Mesendoderm (in vitro differentiated cells): ENCODE results near the gene L1TD1.

Experiments used
- DNase-seq: peaks from one replicate; pipeline ENCODE4 v3.0.0; 2013
- H2AK5ac ChIP-seq: 2 replicates; pipeline ENCODE4 v1.6.1; 2013; ENCODE audit warnings: low read length, inconsistent platforms
- H2BK120ac ChIP-seq: 2 replicates; pipeline ENCODE4 v1.6.1; 2013; ENCODE audit warnings: low read depth, mild to moderate bottlenecking, low read length, moderate library complexity, mixed read lengths
- H2BK15ac ChIP-seq: replicated peaks from 2 replicates; pipeline ENCODE4 v1.6.1; 2013; ENCODE audit warnings: low read depth, mild to moderate bottlenecking, moderate library complexity
- H2BK5ac ChIP-seq: 2 replicates; pipeline ENCODE4 v1.6.1; 2013; ENCODE audit warnings: low read length, inconsistent platforms
- H3K18ac ChIP-seq: 2 replicates; pipeline ENCODE4 v1.6.1; 2013; ENCODE audit warnings: mild to moderate bottlenecking, low read length, mixed read lengths
- H3K23ac ChIP-seq: one replicate; pipeline ENCODE4 v1.6.1; 2013; ENCODE audit warnings: low read length
- H3K27ac ChIP-seq: 2 replicates; pipeline ENCODE4 v1.5.1; 2013; ENCODE audit warnings: low read depth, mild to moderate bottlenecking, inconsistent platforms, low read length, moderate library complexity
- H3K27me3 ChIP-seq: 2 replicates; pipeline ENCODE4 v1.6.1; 2013; ENCODE audit warnings: low read length, control low read depth, mild to moderate bottlenecking, inconsistent platforms; ENCODE audit not compliant: insufficient read depth, poor library complexity
- H3K36me3 ChIP-seq: 2 replicates; pipeline ENCODE4 v1.6.1; 2013; ENCODE audit warnings: low read length, inconsistent platforms; ENCODE audit not compliant: control insufficient read depth, insufficient read depth
- H3K4ac ChIP-seq: one replicate; pipeline ENCODE4 v1.6.1; 2013; ENCODE audit warnings: low read depth, mild to moderate bottlenecking, low read length, moderate library complexity
- H3K4me1 ChIP-seq: 2 replicates; pipeline ENCODE4 v1.6.1; 2013; ENCODE audit warnings: low read depth, low read length, inconsistent platforms; ENCODE audit not compliant: control insufficient read depth
- H3K4me2 ChIP-seq: 2 replicates; pipeline ENCODE4 v1.6.1; 2013; ENCODE audit warnings: low read length
- H3K4me3 ChIP-seq: 2 replicates; pipeline ENCODE4 v1.5.1; 2013; ENCODE audit warnings: mild to moderate bottlenecking, low read length
- H3K56ac ChIP-seq: one replicate; pipeline ENCODE4 v1.6.1; 2013; ENCODE audit warnings: low read length
- H3K79me1 ChIP-seq: 2 replicates; pipeline ENCODE4 v1.6.1; 2013; ENCODE audit warnings: low read length, inconsistent platforms
- H3K79me2 ChIP-seq: 2 replicates; pipeline ENCODE4 v1.6.1; 2013; ENCODE audit warnings: mild to moderate bottlenecking, low read length; ENCODE audit not compliant: control insufficient read depth, insufficient read depth
- H3K9ac ChIP-seq: 2 replicates; pipeline ENCODE4 v1.6.1; 2013; ENCODE audit warnings: low read length, inconsistent platforms
- H4K5ac ChIP-seq: one replicate; pipeline ENCODE4 v1.6.1; 2013; ENCODE audit warnings: low read length
- H4K8ac ChIP-seq: one replicate; pipeline ENCODE4 v1.6.1; 2013; ENCODE audit warnings: low read depth, mild to moderate bottlenecking, control low read depth, low read length, moderate library complexity
- WGBS: extraction: QIAGEN DNeasy Blood & Tissue Kit; methylation state at CpG from one replicate; pipeline ENCODE4 v1.1.7; 2013; ENCODE audit warnings: low lambda C conversion rate, missing lambda C conversion rate; ENCODE audit not compliant: insufficient coverage; ENCODE audit errors: extremely low coverage; 5-methylcytosine and 5-hydroxymethylcytosine counted together

L1TD1 gene

DNA sequence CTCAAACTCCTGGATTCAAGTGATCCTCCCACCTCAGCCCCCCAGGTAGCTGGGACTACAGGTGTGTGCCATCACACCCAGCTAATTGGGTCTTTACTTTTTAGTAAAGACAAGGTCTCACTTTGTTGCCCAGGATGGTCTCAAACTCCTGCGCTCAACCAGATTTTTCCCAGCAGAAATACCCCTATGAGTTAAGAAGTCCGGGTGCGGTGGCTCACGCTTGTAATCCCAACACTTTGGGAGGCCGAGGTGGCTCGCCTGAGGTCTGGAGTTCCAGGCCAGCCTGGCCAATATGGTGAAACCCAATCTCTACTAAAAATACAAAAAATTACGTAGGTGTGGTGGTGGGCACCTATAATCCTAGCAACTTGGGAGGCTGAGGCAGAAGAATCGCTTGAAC, 6.5 kb upstream of the L1TD1 start:
- Histone ChIP-seq H3K56ac (no peak overlapping the region), H3K36me3 (no peaks in the 10 kb centered on the region), H2BK5ac (no peak overlapping the region), H3K9ac (no peak overlapping the region), H3K79me2 (no peaks in the 10 kb centered on the region), H3K79me1 (no peaks in the 10 kb centered on the region), H3K4ac (no peak overlapping the region), H4K5ac (no peak overlapping the region), H3K4me3 (no peak overlapping the region), H2BK120ac (no peak overlapping the region), H3K4me2 (no peak overlapping the region), H3K4me1 (peaks cover 1% of the 10 kb centered on the region), H2BK15ac (no peak overlapping the region), H2AK5ac (no peak overlapping the region), H3K27ac (no peak overlapping the region), H3K18ac (no peak overlapping the region), H3K23ac (no peak overlapping the region), H3K27me3 (no peaks in the 10 kb centered on the region), H4K8ac (no peak overlapping the region)
- no CpG with 5 or more reads among the region's 8 CpGs for WGBS
- no peak for DNase-seq

DNA sequence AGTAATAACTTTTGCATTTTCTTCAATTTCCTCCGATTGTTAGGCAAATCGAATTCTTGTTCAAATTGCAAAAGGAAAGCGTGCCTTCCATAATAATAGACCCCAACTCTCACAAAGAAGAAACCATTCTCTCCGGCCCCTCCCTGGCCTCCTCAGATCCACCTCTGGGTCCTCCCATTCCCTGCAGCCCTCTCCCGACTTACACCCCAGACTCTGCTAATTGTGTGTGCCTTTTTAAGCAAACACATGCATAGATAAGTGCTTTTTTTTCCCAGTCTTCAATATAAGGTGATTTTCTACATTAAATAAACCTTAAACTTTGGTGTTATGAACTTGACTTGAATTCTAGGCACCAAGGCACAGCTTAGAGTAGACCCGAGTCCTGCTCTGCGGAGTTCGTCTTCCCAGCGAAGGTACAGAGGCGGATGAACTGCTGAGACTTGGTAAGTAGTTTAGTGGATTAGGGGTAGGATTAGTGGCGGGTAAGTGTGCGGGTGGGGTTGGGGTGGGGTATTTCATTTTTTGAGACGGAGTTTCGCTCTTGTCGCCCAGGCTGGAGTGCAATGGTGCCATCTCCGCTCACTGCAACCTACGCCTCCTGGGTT, 1.5 kb downstream of the L1TD1 start:
- Histone ChIP-seq H3K36me3 (peaks cover 3% of the 10 kb centered on the region), H3K79me2 (peaks cover 49% of the 10 kb centered on the region), H3K27me3 (no peaks in the 10 kb centered on the region), H3K4me2 (peak overlapping the region; percentile 21), H3K4ac (peak overlapping the region; percentile 74), H4K8ac (no peak overlapping the region), H3K56ac (peak overlapping the region; percentile 80), H2AK5ac (no peak overlapping the region), H3K4me1 (peaks cover 1% of the 10 kb centered on the region), H4K5ac (no peak overlapping the region), H3K9ac (peak overlapping the region; percentile 100), H2BK15ac (no peak overlapping the region), H3K4me3 (peak overlapping the region; percentile 58), H2BK5ac (peak overlapping the region; percentile 57), H3K79me1 (no peaks in the 10 kb centered on the region), H3K18ac (peak overlapping the region; percentile 98), H2BK120ac (no peak overlapping the region), H3K23ac (no peak overlapping the region), H3K27ac (peak overlapping the region; percentile 79)
- no CpG with 5 or more reads among the region's 17 CpGs for WGBS
- DNase-seq: peak; percentile 53

DNA sequence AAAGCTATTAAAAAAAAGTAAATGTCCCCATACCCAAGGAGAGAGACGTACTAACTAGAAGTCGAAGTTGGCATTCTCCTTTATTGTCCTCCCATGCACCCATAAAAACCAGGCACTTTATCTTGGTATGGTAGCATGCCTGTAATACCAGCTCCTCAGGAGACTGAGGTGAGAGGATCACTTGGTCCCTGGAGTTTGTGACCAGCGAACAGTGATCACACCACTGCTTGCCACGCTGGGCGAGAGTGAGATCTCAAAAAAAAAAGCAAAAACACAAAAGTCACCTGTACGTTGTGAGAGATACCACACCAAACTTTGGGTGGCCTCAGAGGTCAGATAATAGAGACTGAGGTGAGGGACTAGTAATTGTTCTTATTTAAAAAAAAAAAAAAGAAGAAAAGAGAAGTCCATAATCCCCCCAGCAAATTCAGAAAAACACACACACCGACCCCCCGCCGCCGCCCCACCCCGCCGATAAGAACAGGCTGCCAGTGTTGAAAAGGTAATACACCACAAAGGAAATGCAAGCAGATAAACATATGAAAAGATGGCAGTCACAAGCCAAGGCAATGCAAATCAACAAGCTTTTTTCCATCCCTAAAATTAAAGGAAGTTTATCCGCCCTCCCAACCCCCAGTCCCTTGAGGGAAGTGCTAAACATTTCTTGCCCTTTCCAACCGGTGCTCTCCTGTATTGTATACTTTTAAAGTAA, 3.6 kb downstream of the L1TD1 start:
- H2BK120ac ChIP-seq: peak overlapping the region; percentile 51
- no peak overlapping the region for H4K5ac ChIP-seq
- no peaks in the 10 kb centered on the region for H3K27me3 ChIP-seq
- H2BK5ac ChIP-seq: peak overlapping the region; percentile 47
- peaks cover 61% of the 10 kb centered on the region for H3K79me2 ChIP-seq
- WGBS: no CpG with 5 or more reads among the region's 14 CpGs
- no peak overlapping the region for H2AK5ac ChIP-seq
- H3K23ac ChIP-seq: no peak overlapping the region
- peaks cover 1% of the 10 kb centered on the region for H3K4me1 ChIP-seq
- no peaks in the 10 kb centered on the region for H3K79me1 ChIP-seq
- H3K56ac ChIP-seq: peak overlapping the region; percentile 79
- peaks cover 3% of the 10 kb centered on the region for H3K36me3 ChIP-seq
- H4K8ac ChIP-seq: peak overlapping the region; percentile 88
- H3K18ac ChIP-seq: peak overlapping the region; percentile 84
- peak; percentile 88 for DNase-seq
- H3K4me2 ChIP-seq: peak overlapping the region; percentile 47
- H2BK15ac ChIP-seq: no peak overlapping the region
- H3K9ac ChIP-seq: peak overlapping the region; percentile 71
- H3K27ac ChIP-seq: peak overlapping the region; percentile 93
- H3K4ac ChIP-seq: peak overlapping the region; percentile 28
- peak overlapping the region; percentile 19 for H3K4me3 ChIP-seq

DNA sequence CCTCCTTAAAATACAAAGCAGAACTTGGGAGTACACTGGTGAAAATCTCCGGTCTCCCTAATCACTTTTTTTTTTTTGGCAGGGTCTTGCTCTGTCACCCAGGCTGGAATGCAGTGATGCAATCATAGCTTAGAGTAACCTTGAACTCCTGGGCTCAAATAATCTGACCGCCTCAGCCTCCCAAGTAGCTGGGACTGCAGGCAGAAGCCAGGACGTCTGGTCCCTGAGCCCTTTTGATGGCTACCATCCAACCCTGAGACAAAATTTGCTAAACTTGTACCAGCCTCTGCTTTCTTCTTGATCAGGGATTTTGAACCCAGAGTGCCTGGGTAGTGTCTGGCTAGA, 4.1 kb downstream of the L1TD1 start:
- H2BK15ac ChIP-seq: peak overlapping the region; percentile 86
- peak overlapping the region; percentile 47 for H2BK5ac ChIP-seq
- H2AK5ac ChIP-seq: no peak overlapping the region
- peak overlapping the region; percentile 26 for H4K5ac ChIP-seq
- H3K79me1 ChIP-seq: no peaks in the 10 kb centered on the region
- H3K9ac ChIP-seq: peak overlapping the region; percentile 71
- H3K27ac ChIP-seq: peak overlapping the region; percentile 93
- peaks cover 3% of the 10 kb centered on the region for H3K36me3 ChIP-seq
- H2BK120ac ChIP-seq: peak overlapping the region; percentile 51
- H3K18ac ChIP-seq: peak overlapping the region; percentile 99
- peak; percentile 89 for DNase-seq
- H3K23ac ChIP-seq: no peak overlapping the region
- H3K4me1 ChIP-seq: peaks cover 1% of the 10 kb centered on the region
- H3K79me2 ChIP-seq: peaks cover 65% of the 10 kb centered on the region
- H4K8ac ChIP-seq: peak overlapping the region; percentile 88
- no peaks in the 10 kb centered on the region for H3K27me3 ChIP-seq
- H3K56ac ChIP-seq: peak overlapping the region; percentile 79
- peak overlapping the region; percentile 47 for H3K4me2 ChIP-seq
- no CpG with 5 or more reads among the region's 3 CpGs for WGBS
- H3K4me3 ChIP-seq: peak overlapping the region; percentile 19
- no peak overlapping the region for H3K4ac ChIP-seq

DNA sequence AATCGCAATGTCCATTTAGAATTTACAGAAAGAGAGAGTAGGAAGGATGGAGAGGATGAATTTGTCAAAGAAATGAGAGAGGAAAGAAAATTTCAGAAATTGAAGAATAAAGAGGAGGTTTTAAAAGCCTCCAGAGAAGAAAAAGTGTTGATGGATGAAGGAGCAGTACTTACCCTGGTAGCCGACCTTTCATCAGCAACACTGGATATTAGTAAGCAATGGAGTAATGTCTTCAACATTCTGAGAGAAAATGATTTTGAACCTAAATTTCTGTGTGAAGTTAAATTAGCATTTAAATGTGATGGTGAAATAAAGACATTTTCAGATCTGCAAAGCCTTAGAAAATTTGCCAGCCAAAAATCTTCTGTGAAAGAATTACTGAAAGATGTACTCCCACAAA, 12.5 kb downstream of the L1TD1 start:
- no peak for DNase-seq
- Histone ChIP-seq H3K4ac (no peak overlapping the region), H2BK15ac (no peak overlapping the region), H3K18ac (no peak overlapping the region), H2BK120ac (no peak overlapping the region), H3K79me2 (peaks cover 27% of the 10 kb centered on the region), H3K79me1 (peaks cover 14% of the 10 kb centered on the region), H3K27ac (no peak overlapping the region), H2BK5ac (no peak overlapping the region), H2AK5ac (no peak overlapping the region), H3K9ac (no peak overlapping the region), H3K4me3 (no peak overlapping the region), H3K27me3 (no peaks in the 10 kb centered on the region), H3K56ac (no peak overlapping the region), H3K4me2 (no peak overlapping the region), H3K36me3 (peaks cover 23% of the 10 kb centered on the region), H4K8ac (no peak overlapping the region), H4K5ac (no peak overlapping the region), H3K4me1 (no peaks in the 10 kb centered on the region), H3K23ac (no peak overlapping the region)
- no CpG with 5 or more reads among the region's 2 CpGs for WGBS
